Heart left ventricle (tissue), 13 donors: ENCODE data around the gene HADHB.
"Not testable (repeated sequence)": the region's sequence is repeated elsewhere in the genome, so short reads cannot be mapped to it uniquely, and the experiment has no call there.

Experiments
- CTCF ChIP-seq, 12 donors: fragments of 200-600 bp; sonication (generic) in 4 of 12; IDR thresholded peaks; one replicate each; pipeline versions ENCODE4 v1.5.0 to v1.8.0; 2018 to 2022; ENCODE audit warnings: antibody characterized with exemption in 12 of 12, mild to moderate bottlenecking in 5 of 12
- POLR2A ChIP-seq, 2 donors: fragments of 450-650 bp; IDR thresholded peaks; one replicate each; pipeline ENCODE4 v1.6.1; 2017; ENCODE audit warnings: antibody characterized with exemption in 2 of 2, mild to moderate bottlenecking in 2 of 2, moderate library complexity in 2 of 2
- donor health status: ischemic (EF 13 %, LVEDD 7.1; RV severe dilation, severe dysfunction).
- donor health status: DM: no; HTN: yes; CAD: no.
- donor health status: DM: no; HTN: no; CAD: no.
- donor health status: ischemic (EF 25% LVEDD 6.9; RV normal size, moderate dysfunction).
- donor health status: ischemic (EF 25% LVEDD 5.7; RV mildly dilated, moderate dysfunction).
- donor health status: ischemic (EF 35%, LVEDD 5.7; RV mildly dilated, moderate dysfunction).
- donor health status: nonischemic (EF 11% LVEDD 7.7; RV severe dilation, severe dysfunction).
- donor health status: DM: yes; HTN: yes; CAD: no.
- donor health status: PGD.
- donor health status: ischemic (EF 29% LVEDD 5.4; RV normal size, mild dysfunction).
- donor health status: nonischemic (EF 23%, LVEDD 6.1; RV moderate dilation, normal function).

GRCh38 chr2:26329083-26329482 is 84.3 kb downstream of the HADHB start:
- TF ChIP-seq CTCF, POLR2A (IDR thresholded peaks at IDR 0.05): not testable (repeated sequence)
